Stimulated activated CD4-positive, alpha-beta T cell treated with anti-CD3 and anti-CD28 coated beads, Interleukin-4, amount 100 ng/mL, for 1 hour (primary cell): ENCODE results near the gene RBM28.

ENCODE experiments used
- DNase-seq: peaks from one replicate; pipeline ENCODE4 v3.0.0-alpha.2; 2020

Gene RBM28

GRCh38 chr7:128343554-128344430, at the start of gene RBM28:
Gene RBM28, minus strand, starts transcription at chr7:128343908. Its CDS starts 115 bp downstream, at chr7:128343793.
- DNase-seq, result peak; percentile 78

- no peak for DNase-seq
These were observed 49.0 kb upstream of the RBM28 start for GRCh38 chr7:128392446-128393327.

- DNase-seq, result no peak
These were observed 48.1 kb upstream of the RBM28 start for GRCh38 chr7:128391805-128392204.

- DNase-seq, result no peak
These were observed 47.3 kb upstream of the RBM28 start for GRCh38 chr7:128390871-128391565.

- no peak for DNase-seq
These were observed 46.1 kb upstream of the RBM28 start for GRCh38 chr7:128389618-128390329.

- no peak for DNase-seq
These were observed 45.4 kb upstream of the RBM28 start for GRCh38 chr7:128389085-128389617.

GRCh38 chr7:128388145-128388485, 44.4 kb upstream of the RBM28 start:
- DNase-seq, result no peak

GRCh38 chr7:128387216-128388144, 43.8 kb upstream of the RBM28 start:
- peak; percentile 74 for DNase-seq

GRCh38 chr7:128385988-128386925, 42.5 kb upstream of the RBM28 start:
- DNase-seq, result no peak

GRCh38 chr7:128384726-128385125, 41.0 kb upstream of the RBM28 start:
- no peak for DNase-seq

- DNase-seq, result no peak
These were observed 40.1 kb upstream of the RBM28 start for GRCh38 chr7:128383776-128384175.

GRCh38 chr7:128381161-128381821, 37.6 kb upstream of the RBM28 start:
- DNase-seq, result peak; percentile 43

GRCh38 chr7:128380483-128381106, 36.9 kb upstream of the RBM28 start:
- DNase-seq, result no peak

GRCh38 chr7:128379900-128380479, 36.3 kb upstream of the RBM28 start:
- no peak for DNase-seq

- DNase-seq, result no peak
These were observed 34.9 kb upstream of the RBM28 start for GRCh38 chr7:128378637-128379036.

GRCh38 chr7:128376077-128376476, 32.4 kb upstream of the RBM28 start:
- no peak for DNase-seq

- no peak for DNase-seq
These were observed 30.3 kb upstream of the RBM28 start for GRCh38 chr7:128374041-128374440.

GRCh38 chr7:128373606-128374005, 29.9 kb upstream of the RBM28 start:
- no peak for DNase-seq
